C4-2B (cell line): ENCODE results near the gene GPR31.

Experiments
- H3K27ac ChIP-seq: fragments of 450-650 bp; 2 replicates; pipeline ENCODE4 v1.5.1; 2017
- CTCF ChIP-seq: fragments of 450-650 bp; conservative IDR thresholded peaks from 2 replicates; pipeline ENCODE4 v1.5.1; 2017; ENCODE audit warnings: mild to moderate bottlenecking
- ZFX ChIP-seq: fragments of 450-650 bp; IDR thresholded peaks from 2 replicates; pipeline ENCODE4 v1.6.1; 2017

Gene GPR31

GRCh38 chr6:167143041-167143440 lies 14.7 kb downstream of the GPR31 start:
- TF ChIP-seq ZFX (no peak), CTCF (no peak)
- no peak overlapping the region for H3K27ac ChIP-seq

DNA sequence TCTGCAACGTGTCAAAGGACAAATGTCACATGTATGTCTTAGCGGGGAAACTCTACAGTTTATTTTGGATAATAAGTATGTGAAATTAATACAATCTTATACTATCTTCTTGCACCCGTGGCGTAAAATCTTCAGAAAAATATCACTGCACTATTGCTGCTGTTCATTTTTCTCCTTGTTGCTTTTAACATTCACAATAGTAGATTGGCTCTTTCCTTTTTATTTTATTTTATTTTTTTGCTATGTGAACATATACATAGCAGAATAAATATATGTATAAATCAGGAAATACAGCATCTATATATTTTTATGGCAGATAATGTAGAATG lies 15.4 kb downstream of the GPR31 start:
- no peak overlapping the region for H3K27ac ChIP-seq
- TF ChIP-seq CTCF: peak; percentile 65
- no peak for TF ChIP-seq ZFX

DNA sequence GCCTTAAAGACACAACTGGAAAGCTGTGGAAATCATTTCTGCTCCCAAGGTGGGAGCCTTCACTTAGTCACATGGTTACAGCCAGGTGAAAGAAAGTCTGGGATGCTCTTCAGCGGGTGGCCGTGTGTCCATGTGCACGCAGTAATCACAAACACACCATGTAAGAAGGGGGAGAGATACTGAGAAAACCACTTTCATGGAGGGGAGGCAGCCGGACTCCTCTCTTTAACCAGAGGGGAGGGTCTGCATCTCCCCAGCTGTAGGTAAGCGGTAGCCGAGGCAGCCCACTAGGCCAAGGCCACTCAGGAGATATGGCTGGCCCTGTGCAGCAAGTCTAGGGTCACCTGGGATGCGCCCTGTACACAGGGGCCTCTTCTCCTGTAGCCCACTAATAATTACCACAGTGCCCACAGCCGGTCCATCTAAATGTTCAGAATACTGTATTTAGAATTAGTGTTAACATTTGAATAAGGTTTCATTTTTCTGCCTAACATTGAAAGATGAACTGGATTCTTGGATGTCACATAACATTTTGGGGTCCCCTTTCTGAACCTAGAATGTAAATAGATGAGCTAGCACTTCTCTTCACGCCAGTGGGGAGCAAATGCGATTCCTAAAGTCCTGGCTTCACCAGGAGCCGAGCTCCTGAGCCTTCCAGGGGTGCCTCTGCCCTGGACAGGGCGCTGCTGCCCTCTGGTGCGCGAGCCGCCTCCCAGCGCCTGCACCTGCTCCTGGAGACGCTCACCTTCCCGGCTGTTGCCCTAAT lies 15.9 kb downstream of the GPR31 start:
- no peak for TF ChIP-seq ZFX
- peak; percentile 85 for TF ChIP-seq CTCF
- no peak overlapping the region for H3K27ac ChIP-seq

DNA sequence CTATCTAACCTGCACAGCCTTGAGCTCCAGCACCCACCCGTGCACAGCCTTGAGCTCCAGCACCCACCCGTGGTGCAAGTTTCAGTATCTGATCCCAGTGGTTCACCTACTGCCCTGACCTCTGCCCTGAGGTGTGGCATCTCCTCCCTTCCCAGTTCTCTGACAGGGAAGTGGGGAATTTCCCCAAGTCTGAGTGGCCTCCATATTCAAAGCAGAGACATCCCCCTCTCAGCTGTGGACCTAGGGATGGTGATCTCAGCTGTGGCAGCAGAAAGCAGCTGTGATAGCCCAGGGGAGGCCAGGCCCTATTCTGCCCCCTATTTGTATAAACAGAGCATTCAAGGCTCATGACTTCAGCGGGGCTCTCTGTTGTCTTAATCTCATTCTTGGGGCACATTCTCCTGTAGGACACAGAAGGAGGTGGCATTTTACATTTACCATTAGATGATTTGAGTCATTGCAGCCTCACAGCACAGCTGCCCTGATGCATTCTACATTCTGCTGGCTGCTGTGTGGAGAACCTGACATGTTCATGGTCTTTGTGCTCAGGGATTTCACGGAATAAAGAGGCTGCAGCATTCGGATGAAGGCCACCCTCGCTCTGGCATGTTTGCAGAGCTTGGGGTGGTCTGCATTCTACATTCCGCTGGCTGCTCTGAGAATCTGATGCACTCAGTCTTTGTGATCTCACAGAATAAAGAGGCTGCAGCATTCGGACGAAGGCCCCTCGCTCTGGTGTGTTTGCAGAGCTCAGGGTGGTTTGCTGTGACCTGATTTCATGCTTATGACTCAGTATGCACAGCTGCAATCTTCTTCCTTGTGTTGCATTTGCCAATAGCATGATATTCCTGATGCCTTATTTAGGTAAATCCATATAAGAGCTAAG lies 16.9 kb downstream of the GPR31 start:
- H3K27ac ChIP-seq: no peak overlapping the region
- TF ChIP-seq ZFX: no peak
- TF ChIP-seq CTCF: no peak

- no peak overlapping the region for H3K27ac ChIP-seq
- no peak for TF ChIP-seq ZFX
- no peak for TF ChIP-seq CTCF
Observed at GRCh38 chr6:167139761-167140160, 18.0 kb downstream of the GPR31 start.

DNA sequence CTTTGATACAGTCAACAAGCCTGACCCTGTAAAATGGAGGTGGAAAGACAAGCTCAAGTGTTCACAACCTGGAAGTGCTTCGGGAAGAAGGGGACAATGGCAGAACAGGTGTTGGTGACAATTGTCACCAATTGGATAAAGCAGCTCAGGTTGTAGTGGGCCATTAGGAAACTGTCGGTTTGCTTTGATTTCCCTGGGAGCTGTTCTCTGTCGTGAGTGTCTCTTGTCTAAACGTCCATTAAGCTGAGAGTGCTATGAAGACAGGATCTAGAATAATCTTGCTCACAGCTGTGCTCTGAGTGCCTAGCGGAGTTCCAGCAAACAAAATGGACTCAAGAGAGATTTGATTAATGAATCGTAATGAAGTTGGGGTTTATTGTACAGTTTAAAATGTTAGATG lies 19.9 kb downstream of the GPR31 start:
- no peak overlapping the region for H3K27ac ChIP-seq
- TF ChIP-seq CTCF (no peak), ZFX (no peak)

DNA sequence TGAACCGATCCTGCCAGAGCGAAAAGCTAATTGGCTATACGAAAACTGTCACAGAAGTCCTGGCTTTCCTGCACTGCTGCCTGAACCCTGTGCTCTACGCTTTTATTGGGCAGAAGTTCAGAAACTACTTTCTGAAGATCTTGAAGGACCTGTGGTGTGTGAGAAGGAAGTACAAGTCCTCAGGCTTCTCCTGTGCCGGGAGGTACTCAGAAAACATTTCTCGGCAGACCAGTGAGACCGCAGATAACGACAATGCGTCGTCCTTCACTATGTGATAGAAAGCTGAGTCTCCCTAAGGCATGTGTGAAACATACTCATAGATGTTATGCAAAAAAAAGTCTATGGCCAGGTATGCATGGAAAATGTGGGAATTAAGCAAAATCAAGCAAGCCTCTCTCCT lies 20.7 kb downstream of the GPR31 start:
- TF ChIP-seq ZFX (no peak), CTCF (no peak)
- H3K27ac ChIP-seq: no peak overlapping the region
